AG04449 (cell line): ENCODE data around the gene KRTAP4-9.
A peak's percentile ranks its signal among the peaks of the same experiment; 100 is the strongest.
"Not testable (repeated sequence)": the region's sequence is repeated elsewhere in the genome, so short reads cannot be mapped to it uniquely, and the experiment has no call there.

Source experiments
- CTCF ChIA-PET: fragments of 350-600 bp; formaldehyde crosslinking; extraction: SDS; loops from one replicate; lab custom pipeline; 2021; ENCODE audit warnings: antibody characterized with exemption; lab: Yijun Ruan, JAX
- POLR2A ChIA-PET: fragments of 400-600, 350-600 bp; formaldehyde crosslinking; extraction: SDS; loops from one replicate; lab custom pipeline; 2020; ENCODE audit warnings: antibody characterized with exemption, inconsistent platforms; lab: Yijun Ruan, JAX
- DNase-seq: peaks from one replicate; pipeline ENCODE4 v3.0.0-alpha.2; 2010; ENCODE audit warnings: low read depth, low spot score
- H3K4me3 ChIP-seq: 2 replicates; pipeline ENCODE4 v1.5.1; 2011; ENCODE audit warnings: low read depth, mild to moderate bottlenecking, control low read depth, low read length
- TF ChIP-seq, protein P1 (sequence below): IDR thresholded peaks from one replicate; pipeline ENCODE4 v1.5.1; 2011; ENCODE audit warnings: mild to moderate bottlenecking, moderate library complexity, low read length, control low read depth, inconsistent platforms; ENCODE audit not compliant: insufficient read depth; ENCODE audit errors: missing control alignments

Gene KRTAP4-9

GRCh38 chr17:41105347-41105746, at the start of gene KRTAP4-9:
KRTAP4-9 (plus strand) TSS chr17:41105389; CDS start chr17:41105389, 0 bp downstream.
- CTCF ChIA-PET, result interaction anchor here (0.8 to 2.0 kb wide), 2 partner anchors 45 to 195 kb away, joined by 3 to 5 read pairs; no protein-coding TSS in a partner anchor
- H3K4me3 ChIP-seq, POLR2A ChIA-PET, DNase-seq: not testable (repeated sequence)

DNA sequence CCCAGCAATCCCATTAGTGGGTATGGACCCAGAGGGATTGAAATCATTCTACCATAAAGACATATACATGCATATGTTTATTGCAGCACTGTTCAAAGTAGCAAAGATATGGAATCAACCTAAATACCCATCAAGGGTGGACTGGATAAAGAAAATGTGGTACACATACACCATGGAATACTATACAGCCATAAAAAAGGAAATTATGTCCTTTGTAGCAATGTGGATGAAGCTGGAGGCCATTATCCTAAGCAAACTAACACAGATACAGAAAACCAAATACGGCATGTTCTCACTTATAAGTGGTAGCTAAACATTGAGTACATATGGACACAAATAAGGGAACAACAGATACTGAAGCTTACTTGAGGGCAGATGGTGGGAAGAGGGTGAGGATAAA, 47.6 kb upstream of the KRTAP4-9 start:
- no peak for DNase-seq
- POLR2A ChIA-PET, result interaction anchor here (1.0 kb wide), 1 partner anchor 9 kb away, joined by 3 read pairs; no protein-coding TSS in a partner anchor
- TF ChIP-seq, protein P1, sequence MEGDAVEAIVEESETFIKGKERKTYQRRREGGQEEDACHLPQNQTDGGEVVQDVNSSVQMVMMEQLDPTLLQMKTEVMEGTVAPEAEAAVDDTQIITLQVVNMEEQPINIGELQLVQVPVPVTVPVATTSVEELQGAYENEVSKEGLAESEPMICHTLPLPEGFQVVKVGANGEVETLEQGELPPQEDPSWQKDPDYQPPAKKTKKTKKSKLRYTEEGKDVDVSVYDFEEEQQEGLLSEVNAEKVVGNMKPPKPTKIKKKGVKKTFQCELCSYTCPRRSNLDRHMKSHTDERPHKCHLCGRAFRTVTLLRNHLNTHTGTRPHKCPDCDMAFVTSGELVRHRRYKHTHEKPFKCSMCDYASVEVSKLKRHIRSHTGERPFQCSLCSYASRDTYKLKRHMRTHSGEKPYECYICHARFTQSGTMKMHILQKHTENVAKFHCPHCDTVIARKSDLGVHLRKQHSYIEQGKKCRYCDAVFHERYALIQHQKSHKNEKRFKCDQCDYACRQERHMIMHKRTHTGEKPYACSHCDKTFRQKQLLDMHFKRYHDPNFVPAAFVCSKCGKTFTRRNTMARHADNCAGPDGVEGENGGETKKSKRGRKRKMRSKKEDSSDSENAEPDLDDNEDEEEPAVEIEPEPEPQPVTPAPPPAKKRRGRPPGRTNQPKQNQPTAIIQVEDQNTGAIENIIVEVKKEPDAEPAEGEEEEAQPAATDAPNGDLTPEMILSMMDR, result no peak
- CTCF ChIA-PET, result interaction anchor here (1.0 to 2.5 kb wide), 3 partner anchors 9 to 491 kb away, joined by 3 to 10 read pairs (median 5); no protein-coding TSS in a partner anchor
- H3K4me3 ChIP-seq, result no peak overlapping the region

DNA sequence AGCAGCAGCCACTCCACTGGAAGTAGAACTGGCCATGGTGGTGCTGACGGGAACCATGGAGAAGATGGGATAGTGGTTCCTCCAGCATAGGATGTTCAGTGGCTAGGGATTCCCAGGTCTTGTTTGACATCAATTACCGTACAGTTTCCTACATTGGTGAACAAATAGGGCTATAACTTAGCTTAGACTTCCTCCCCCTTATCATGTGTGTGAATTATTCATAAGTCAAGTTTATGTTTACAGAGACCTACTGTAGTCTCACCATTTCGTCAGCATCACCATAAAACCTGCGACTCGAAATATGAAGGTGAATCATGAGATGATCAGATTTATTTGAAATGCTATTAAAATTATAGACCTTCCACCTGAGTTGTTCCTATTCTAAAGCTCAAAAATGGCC, 46.4 kb upstream of the KRTAP4-9 start:
- no peak for DNase-seq
- ChIA-PET POLR2A (interaction anchor here (0.6 to 3.1 kb wide), 10 partner anchors 10 to 631 kb away, joined by 3 to 31 read pairs (median 4); no protein-coding TSS in a partner anchor), CTCF (interaction anchor here (0.7 to 3.1 kb wide), 11 partner anchors 10 to 590 kb away, joined by 3 to 11 read pairs (median 4); partner anchors contain the start of gene KRTAP2-1)
- TF ChIP-seq, protein P1, result no peak
- no peak overlapping the region for H3K4me3 ChIP-seq

DNA sequence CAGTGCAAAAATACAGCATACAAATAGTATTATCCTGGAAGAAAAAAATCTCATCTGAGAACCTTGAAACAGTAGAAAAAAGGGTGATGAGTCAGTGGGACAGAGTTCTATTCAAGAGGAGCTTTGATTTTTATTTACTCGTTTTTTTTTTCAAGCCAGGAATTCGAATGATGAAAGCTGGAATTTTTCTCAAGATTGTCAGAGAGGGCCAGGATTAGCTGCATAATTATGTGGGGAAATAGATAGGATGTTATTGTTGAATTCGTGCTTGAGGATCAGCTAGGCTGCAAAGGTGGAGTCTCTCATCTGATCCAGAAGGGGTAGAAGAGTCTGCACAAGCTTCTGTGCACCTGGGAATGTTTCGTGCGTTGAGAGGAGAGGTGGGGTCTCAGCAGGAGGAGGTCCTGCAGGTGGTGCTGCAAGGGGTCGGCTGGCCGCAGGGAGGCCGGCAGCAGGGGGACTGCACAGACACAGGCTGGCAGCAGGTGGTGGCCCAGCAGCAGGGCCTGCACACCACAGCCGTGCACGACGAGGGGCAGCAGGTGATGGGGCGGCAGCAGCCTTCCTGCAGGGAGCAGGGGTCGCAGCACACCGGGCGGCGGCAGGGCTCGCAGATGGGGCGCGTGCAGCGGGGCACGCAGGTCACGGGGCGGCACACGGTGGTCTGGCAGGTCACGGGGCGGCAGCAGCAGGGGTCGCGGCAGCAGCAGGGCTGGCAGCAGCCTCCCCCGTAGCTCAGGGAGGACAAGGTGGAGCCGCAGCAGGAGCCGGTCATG, 45.7 kb upstream of the KRTAP4-9 start:
- peak; percentile 81 for DNase-seq
- ChIA-PET CTCF (interaction anchor here (0.7 to 3.1 kb wide), 13 partner anchors 11 to 604 kb away, joined by 3 to 11 read pairs (median 5); partner anchors contain the start of gene KRTAP2-1), POLR2A (interaction anchor here (0.6 to 3.1 kb wide), 11 partner anchors 11 to 630 kb away, joined by 3 to 31 read pairs (median 4); no protein-coding TSS in a partner anchor)
- peak overlapping the region; percentile 15 for H3K4me3 ChIP-seq

- TF ChIP-seq, protein P1, result no peak
- DNase-seq, result peak; percentile 95
- ChIA-PET POLR2A (interaction anchor here (0.5 to 3.1 kb wide), 8 partner anchors 11 to 628 kb away, joined by 3 to 31 read pairs (median 6); no protein-coding TSS in a partner anchor), CTCF (interaction anchor here (0.9 to 3.1 kb wide), 14 partner anchors 13 to 605 kb away, joined by 3 to 11 read pairs (median 4); partner anchors contain the start of gene KRTAP2-1)
- peak within 1 kb of the TSS; percentile 15 for H3K4me3 ChIP-seq
These were observed 45.1 kb upstream of the KRTAP4-9 start, which contains the start of gene KRTAP2-3 for GRCh38 chr17:41060052-41060604. KRTAP2-3 (minus strand) TSS chr17:41060114; CDS start chr17:41060050, 64 bp downstream.

- no peak overlapping the region for H3K4me3 ChIP-seq
- DNase-seq, result peak; percentile 99
- CTCF ChIA-PET, result interaction anchor here (2.9 to 3.1 kb wide), 2 partner anchors 149 to 206 kb away, joined by 10 to 11 read pairs; no protein-coding TSS in a partner anchor
- TF ChIP-seq, protein P1, result no peak
- POLR2A ChIA-PET, result interaction anchor here (0.6 to 1.2 kb wide), 4 partner anchors 105 to 487 kb away, joined by 3 to 5 read pairs (median 3); no protein-coding TSS in a partner anchor
These were observed 43.2 kb upstream of the KRTAP4-9 start for GRCh38 chr17:41061964-41062363.

- TF ChIP-seq, protein P1, result no peak
- ChIA-PET CTCF (interaction anchor here (0.7 to 1.5 kb wide), 3 partner anchors 267 to 602 kb away, joined by 3 to 5 read pairs (median 3); no protein-coding TSS in a partner anchor), POLR2A (no interaction called here)
- no peak overlapping the region for H3K4me3 ChIP-seq
- DNase-seq, result no peak
These were observed 41.7 kb upstream of the KRTAP4-9 start for GRCh38 chr17:41063449-41063848.
